K562 (cell line): ENCODE results near the gene CNPY3. TPM values are rescaled to one million over a fixed set of nuclear protein-coding genes. Genes with fewer than 3 reads are reported as not detected.

Experiments used
- FIP1L1 ChIP-seq: fragments of 200-400 bp; formaldehyde crosslinking; IDR thresholded peaks from 2 replicates; pipeline ENCODE4 v1.6.1; 2018; ENCODE audit warnings: mild to moderate bottlenecking, low read depth, low read length; ENCODE audit not compliant: poor library complexity, severe bottlenecking
- HOXB6 ChIP-seq: fragments of 250-450 bp; sonication (Bioruptor Pico); IDR thresholded peaks from 2 replicates; pipeline ENCODE4 v1.5.1; 2022; ENCODE audit warnings: mild to moderate bottlenecking, borderline replicate concordance
- MAFK ChIP-seq: IDR thresholded peaks from 2 replicates; pipeline ENCODE4 v1.6.1; 2011; ENCODE audit warnings: low read length, improper control_type of control experiment
- MTA2 ChIP-seq: fragments of 450-650 bp; IDR thresholded peaks from 2 replicates; pipeline ENCODE4 v1.6.1; 2016; ENCODE audit warnings: low read depth
- NUFIP1 ChIP-seq: fragments of 450-650 bp; IDR thresholded peaks from 2 replicates; pipeline ENCODE4 v1.6.1; 2018; ENCODE audit not compliant: partially characterized antibody
- RAD51 ChIP-seq: fragments of 450-650 bp; IDR thresholded peaks from 2 replicates; pipeline ENCODE4 v1.7.1; 2016; ENCODE audit warnings: low read depth, mild to moderate bottlenecking, borderline replicate concordance
- RBFOX2 ChIP-seq: fragments of 200-400 bp; formaldehyde crosslinking; IDR thresholded peaks from 2 replicates; pipeline ENCODE4 v1.6.1; 2017; ENCODE audit warnings: low read depth, mild to moderate bottlenecking, low read length, moderate library complexity
- RBM17 ChIP-seq: fragments of 200-400 bp; formaldehyde crosslinking; IDR thresholded peaks from 2 replicates; pipeline ENCODE4 v1.6.1; 2017; ENCODE audit warnings: low read depth, mild to moderate bottlenecking, low read length, borderline replicate concordance
- SMARCC2 ChIP-seq: fragments of 450-650 bp; IDR thresholded peaks from 2 replicates; pipeline ENCODE4 v1.6.1; 2017; ENCODE audit warnings: antibody characterized with exemption, moderate library complexity, mild to moderate bottlenecking, low read depth
- ZFP1 ChIP-seq: fragments of 450-650 bp; formaldehyde crosslinking; IDR thresholded peaks from 2 replicates; pipeline ENCODE4 v1.4.0; 2020; ENCODE audit warnings: mild to moderate bottlenecking, mixed read lengths
- ZKSCAN1 ChIP-seq: fragments of 150-350 bp; IDR thresholded peaks from 2 replicates; pipeline ENCODE4 v1.6.1; 2016; ENCODE audit warnings: low read depth, low read length
- ZKSCAN8 ChIP-seq: fragments of 200-800 bp; sonication (Bioruptor generic); IDR thresholded peaks from 2 replicates; pipeline ENCODE4 v1.6.1; 2016; ENCODE audit warnings: missing genetic modification characterization, missing compliant biosample characterization
- ZNF311 ChIP-seq: fragments of 250-450 bp; sonication (Bioruptor Pico); IDR thresholded peaks from 2 replicates; pipeline ENCODE4 v1.4.0; 2020; ENCODE audit warnings: mild to moderate bottlenecking, moderate library complexity
- ZNF431 ChIP-seq: sonication (generic); formaldehyde crosslinking; IDR thresholded peaks from 2 replicates; pipeline ENCODE4 v1.8.0; 2022; ENCODE audit warnings: mild to moderate bottlenecking, missing genetic modification reagents
- polyA plus RNA-seq, 8 experiments: library from polyadenylated mRNA; depleted of rRNA in 4 of 8; stranded (reverse) in 5 of 8; unstranded in 3 of 8; fragments of >200 nt; fragmentation: Nextera tagmentation in 2 of 8; fragmentation: Illumina TruSeq in 1 of 8; extraction: Ambion mirVana in 2 of 8; extraction: Trizol in 1 of 8; gene quantifications; 2 replicates each; pipeline versions ENCODE4 v1.2.1 to v1.2.3, GENCODE V29; 2011 to 2014; ENCODE audit warnings: inconsistent platforms in 1 of 8, missing spikeins in 1 of 8
- total RNA-seq, 7 experiments: library from RNA; depleted of rRNA in 6 of 7; stranded (reverse); fragments of >200 nt in 6 of 7; fragmentation: Illumina TruSeq in 2 of 7; extraction: Trizol in 2 of 7; gene quantifications; 2 replicates each; pipeline versions ENCODE4 v1.2.1 to v1.2.3, GENCODE V29; 2011 to 2021; ENCODE audit warnings: low replicate concordance in 1 of 7
- TF ChIP-seq, protein P1 (sequence below): fragments of 200-800 bp; sonication (Bioruptor generic); IDR thresholded peaks from 2 replicates; pipeline ENCODE4 v1.6.1; 2016; ENCODE audit warnings: missing genetic modification characterization, missing compliant biosample characterization
- TF ChIP-seq, protein P2 (sequence below): fragments of 450-650 bp; formaldehyde crosslinking; conservative IDR thresholded peaks from 2 replicates; pipeline ENCODE4 v1.4.0; 2022; ENCODE audit warnings: mild to moderate bottlenecking, missing genetic modification characterization
- TF ChIP-seq, protein P3 (sequence below): sonication (generic); formaldehyde crosslinking; IDR thresholded peaks from 2 replicates; pipeline ENCODE4 v1.8.1; 2023; ENCODE audit warnings: mild to moderate bottlenecking, missing genetic modification reagents
- TF ChIP-seq, protein P4 (sequence below): fragments of 250-450 bp; sonication (Bioruptor Pico); IDR thresholded peaks from 2 replicates; pipeline ENCODE4 v1.8.0; 2021; ENCODE audit warnings: borderline replicate concordance, mild to moderate bottlenecking, moderate library complexity; ENCODE audit not compliant: poor library complexity, severe bottlenecking

CNPY3 gene
- total and polyA plus RNA-seq, 9 of the 15 experiments (the other 6 are each of a cell fraction or from before 2014, with no cell fraction given): 2.4 to 37.4 (median 21.2) TPM

DNA sequence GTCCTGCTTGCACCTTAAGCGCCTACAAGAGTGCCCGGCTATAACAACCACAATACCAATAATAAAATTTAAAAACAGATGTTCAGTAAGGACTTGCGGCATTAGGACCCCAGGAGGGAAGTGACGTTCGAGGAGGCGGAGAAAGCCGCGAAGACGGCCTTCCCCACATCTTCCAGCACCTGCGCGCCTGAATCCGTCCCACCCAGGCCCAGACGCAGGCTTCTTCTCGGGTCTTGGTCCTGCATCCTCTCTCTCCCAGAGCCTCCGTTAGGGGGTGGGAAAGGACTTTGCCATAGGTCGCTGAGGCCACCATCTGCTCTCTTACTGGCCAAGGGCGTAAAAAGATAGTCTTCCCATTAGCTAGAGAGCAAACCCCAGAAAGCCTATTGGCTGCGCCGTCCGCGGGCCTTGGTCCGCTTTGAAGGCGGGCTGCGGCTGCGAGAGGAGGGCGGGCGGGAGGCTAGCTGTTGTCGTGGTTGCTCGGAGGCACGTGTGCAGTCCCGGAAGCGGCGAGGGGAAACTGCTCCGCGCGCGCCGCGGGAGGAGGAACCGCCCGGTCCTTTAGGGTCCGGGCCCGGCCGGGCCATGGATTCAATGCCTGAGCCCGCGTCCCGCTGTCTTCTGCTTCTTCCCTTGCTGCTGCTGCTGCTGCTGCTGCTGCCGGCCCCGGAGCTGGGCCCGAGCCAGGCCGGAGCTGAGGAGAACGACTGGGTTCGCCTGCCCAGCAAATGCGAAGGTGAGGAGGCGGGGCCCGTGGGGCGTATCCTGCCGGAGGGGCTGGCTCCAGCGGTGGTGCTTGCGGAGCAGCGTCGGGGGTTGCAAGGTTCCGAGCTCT is at the start of gene CNPY3 (continued):
- TF ChIP-seq SMARCC2: no peak
- peak; percentile 43; the same call in 1 of the 2 replicates for TF ChIP-seq ZKSCAN1
- TF ChIP-seq NUFIP1: peak; percentile 70
- TF ChIP-seq, protein P1, sequence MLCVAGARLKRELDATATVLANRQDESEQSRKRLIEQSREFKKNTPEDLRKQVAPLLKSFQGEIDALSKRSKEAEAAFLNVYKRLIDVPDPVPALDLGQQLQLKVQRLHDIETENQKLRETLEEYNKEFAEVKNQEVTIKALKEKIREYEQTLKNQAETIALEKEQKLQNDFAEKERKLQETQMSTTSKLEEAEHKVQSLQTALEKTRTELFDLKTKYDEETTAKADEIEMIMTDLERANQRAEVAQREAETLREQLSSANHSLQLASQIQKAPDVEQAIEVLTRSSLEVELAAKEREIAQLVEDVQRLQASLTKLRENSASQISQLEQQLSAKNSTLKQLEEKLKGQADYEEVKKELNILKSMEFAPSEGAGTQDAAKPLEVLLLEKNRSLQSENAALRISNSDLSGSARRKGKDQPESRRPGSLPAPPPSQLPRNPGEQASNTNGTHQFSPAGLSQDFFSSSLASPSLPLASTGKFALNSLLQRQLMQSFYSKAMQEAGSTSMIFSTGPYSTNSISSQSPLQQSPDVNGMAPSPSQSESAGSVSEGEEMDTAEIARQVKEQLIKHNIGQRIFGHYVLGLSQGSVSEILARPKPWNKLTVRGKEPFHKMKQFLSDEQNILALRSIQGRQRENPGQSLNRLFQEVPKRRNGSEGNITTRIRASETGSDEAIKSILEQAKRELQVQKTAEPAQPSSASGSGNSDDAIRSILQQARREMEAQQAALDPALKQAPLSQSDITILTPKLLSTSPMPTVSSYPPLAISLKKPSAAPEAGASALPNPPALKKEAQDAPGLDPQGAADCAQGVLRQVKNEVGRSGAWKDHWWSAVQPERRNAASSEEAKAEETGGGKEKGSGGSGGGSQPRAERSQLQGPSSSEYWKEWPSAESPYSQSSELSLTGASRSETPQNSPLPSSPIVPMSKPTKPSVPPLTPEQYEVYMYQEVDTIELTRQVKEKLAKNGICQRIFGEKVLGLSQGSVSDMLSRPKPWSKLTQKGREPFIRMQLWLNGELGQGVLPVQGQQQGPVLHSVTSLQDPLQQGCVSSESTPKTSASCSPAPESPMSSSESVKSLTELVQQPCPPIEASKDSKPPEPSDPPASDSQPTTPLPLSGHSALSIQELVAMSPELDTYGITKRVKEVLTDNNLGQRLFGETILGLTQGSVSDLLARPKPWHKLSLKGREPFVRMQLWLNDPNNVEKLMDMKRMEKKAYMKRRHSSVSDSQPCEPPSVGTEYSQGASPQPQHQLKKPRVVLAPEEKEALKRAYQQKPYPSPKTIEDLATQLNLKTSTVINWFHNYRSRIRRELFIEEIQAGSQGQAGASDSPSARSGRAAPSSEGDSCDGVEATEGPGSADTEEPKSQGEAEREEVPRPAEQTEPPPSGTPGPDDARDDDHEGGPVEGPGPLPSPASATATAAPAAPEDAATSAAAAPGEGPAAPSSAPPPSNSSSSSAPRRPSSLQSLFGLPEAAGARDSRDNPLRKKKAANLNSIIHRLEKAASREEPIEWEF (CRISPR knock-in tag): 0 out of 2 replicates have a peak, but pooled peaks have one; percentile 48
- TF ChIP-seq, protein P2, sequence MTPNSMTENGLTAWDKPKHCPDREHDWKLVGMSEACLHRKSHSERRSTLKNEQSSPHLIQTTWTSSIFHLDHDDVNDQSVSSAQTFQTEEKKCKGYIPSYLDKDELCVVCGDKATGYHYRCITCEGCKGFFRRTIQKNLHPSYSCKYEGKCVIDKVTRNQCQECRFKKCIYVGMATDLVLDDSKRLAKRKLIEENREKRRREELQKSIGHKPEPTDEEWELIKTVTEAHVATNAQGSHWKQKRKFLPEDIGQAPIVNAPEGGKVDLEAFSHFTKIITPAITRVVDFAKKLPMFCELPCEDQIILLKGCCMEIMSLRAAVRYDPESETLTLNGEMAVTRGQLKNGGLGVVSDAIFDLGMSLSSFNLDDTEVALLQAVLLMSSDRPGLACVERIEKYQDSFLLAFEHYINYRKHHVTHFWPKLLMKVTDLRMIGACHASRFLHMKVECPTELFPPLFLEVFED (CRISPR knock-in tag): no peak
- no peak for TF ChIP-seq MAFK
- 0 out of 2 replicates have a peak, but pooled peaks have one; percentile 57 for TF ChIP-seq ZNF431 (CRISPR knock-in tag)
- TF ChIP-seq RBM17: no peak
- peak; percentile 96 for TF ChIP-seq RBFOX2
- no peak for TF ChIP-seq MTA2
- TF ChIP-seq HOXB6 (CRISPR knock-in tag): peak; percentile 73; the same call in 1 of the 2 replicates
- TF ChIP-seq ZFP1: no peak
- TF ChIP-seq, protein P3, sequence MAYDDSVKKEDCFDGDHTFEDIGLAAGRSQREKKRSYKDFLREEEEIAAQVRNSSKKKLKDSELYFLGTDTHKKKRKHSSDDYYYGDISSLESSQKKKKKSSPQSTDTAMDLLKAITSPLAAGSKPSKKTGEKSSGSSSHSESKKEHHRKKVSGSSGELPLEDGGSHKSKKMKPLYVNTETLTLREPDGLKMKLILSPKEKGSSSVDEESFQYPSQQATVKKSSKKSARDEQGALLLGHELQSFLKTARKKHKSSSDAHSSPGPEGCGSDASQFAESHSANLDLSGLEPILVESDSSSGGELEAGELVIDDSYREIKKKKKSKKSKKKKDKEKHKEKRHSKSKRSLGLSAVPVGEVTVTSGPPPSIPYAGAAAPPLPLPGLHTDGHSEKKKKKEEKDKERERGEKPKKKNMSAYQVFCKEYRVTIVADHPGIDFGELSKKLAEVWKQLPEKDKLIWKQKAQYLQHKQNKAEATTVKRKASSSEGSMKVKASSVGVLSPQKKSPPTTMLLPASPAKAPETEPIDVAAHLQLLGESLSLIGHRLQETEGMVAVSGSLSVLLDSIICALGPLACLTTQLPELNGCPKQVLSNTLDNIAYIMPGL (CRISPR knock-in tag): 0 out of 2 replicates have a peak, but pooled peaks have one; percentile 32
- TF ChIP-seq RAD51: peak; percentile 80
- no peak for TF ChIP-seq ZNF311 (CRISPR knock-in tag)
- TF ChIP-seq, protein P4, sequence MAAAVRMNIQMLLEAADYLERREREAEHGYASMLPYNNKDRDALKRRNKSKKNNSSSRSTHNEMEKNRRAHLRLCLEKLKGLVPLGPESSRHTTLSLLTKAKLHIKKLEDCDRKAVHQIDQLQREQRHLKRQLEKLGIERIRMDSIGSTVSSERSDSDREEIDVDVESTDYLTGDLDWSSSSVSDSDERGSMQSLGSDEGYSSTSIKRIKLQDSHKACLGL (CRISPR knock-in tag): peak; percentile 87
- TF ChIP-seq FIP1L1: peak; percentile 89
- no peak; the same call in 1 of the 2 replicates for TF ChIP-seq ZKSCAN8 (CRISPR knock-in tag)
